ENCODE results near the gene ATG9B. TPM values are rescaled to one million over a fixed set of nuclear protein-coding genes. Genes with fewer than 3 reads are reported as not detected.

The ATG9B gene
- total and polyA plus RNA-seq, 2 donors (not counting 3 experiments of a cell fraction or from before 2014, with no cell fraction given), result 0.04 TPM; not detected in 1

DNA sequence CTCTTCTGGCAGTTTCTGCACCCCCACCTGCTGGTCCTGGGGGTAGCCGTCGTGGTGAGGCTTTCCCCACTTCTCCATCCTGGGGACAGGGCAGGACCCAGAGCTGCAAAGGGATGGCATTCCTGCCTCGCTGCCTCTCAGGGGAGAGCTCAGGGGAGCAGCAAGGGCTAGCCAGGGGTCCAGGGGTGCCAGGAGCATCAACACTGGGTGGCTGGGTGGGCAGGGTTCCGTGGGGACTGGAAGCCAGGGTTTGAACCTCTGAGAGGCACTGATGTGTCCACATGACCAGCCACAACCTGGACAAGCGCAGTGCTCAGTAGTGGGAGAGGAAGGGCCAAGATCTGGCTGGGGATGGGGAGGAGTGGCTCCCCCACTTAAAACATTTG, 9.6 kb upstream of the ATG9B start:
- no peaks in the 10 kb centered on the region for H3K79me2 ChIP-seq (ENCODE audit: control insufficient read depth, insufficient read depth, low read length)
- no peak overlapping the region for H3K4me2 ChIP-seq (ENCODE audit: insufficient read depth, low read length)
- no peak for DNase-seq (ENCODE audit: low read depth, low spot score)
- no peak overlapping the region for H3K9ac ChIP-seq (replicated peaks; ENCODE audit: extremely low read depth, insufficient read depth, low read length)
- no peak for FAIRE-seq
- no peak overlapping the region for H3K4me3 ChIP-seq (replicated peaks in 1 of 3; ENCODE audit: insufficient read depth in 1 of 3, low read depth in 1 of 3, low read length in 3 of 3)
- H2AFZ ChIP-seq (ENCODE audit: low read depth, low read length), result no peak overlapping the region
- H3K9me1 ChIP-seq (replicated peaks; ENCODE audit: control insufficient read depth, extremely low read depth, insufficient read depth, low read length), result no peaks in the 10 kb centered on the region
- dilution Hi-C loops (cut with MboI; ENCODE audit: extremely low pct_ligation_motif_present, low sequenced_read_pairs), result no loop called here
- H3K4me1 ChIP-seq (ENCODE audit: control insufficient read depth, extremely low read depth, insufficient read depth, low read length), result peaks cover 13% of the 10 kb centered on the region
- ChIA-PET POLR2A (no interaction called here), CTCF (interaction anchor here (1.7 kb wide), 1 partner anchor 90 kb away, joined by 5 read pairs; no protein-coding TSS in a partner anchor)
- no TSS peak for BruUV-seq (replicated peaks)
- no peaks in the 10 kb centered on the region for H3K9me3 ChIP-seq (replicated peaks; ENCODE audit: control insufficient read depth, insufficient read depth, low read length)
- no peaks in the 10 kb centered on the region for H4K20me1 ChIP-seq (replicated peaks; ENCODE audit: control insufficient read depth, extremely low read depth, insufficient read depth, low read length)
- H3K36me3 ChIP-seq (ENCODE audit: control insufficient read depth in 2 of 2, extremely low read depth in 1 of 2, insufficient read depth in 2 of 2, low read length in 2 of 2), result peaks cover 0 to 17% of the 10 kb centered on the region in 2 experiments
- no peaks in the 10 kb centered on the region for H3K27me3 ChIP-seq (ENCODE audit: control insufficient read depth in 2 of 2, insufficient read depth in 2 of 2, low read length in 2 of 2)
- no peak overlapping the region for H3K27ac ChIP-seq (ENCODE audit: insufficient read depth, low read depth, low read length)
- intact Hi-C loops (cut with micrococcal nuclease), result no loop called here
- no peak for TF ChIP-seq GATA2 (IDR thresholded peaks at IDR 0.05; ENCODE audit: insufficient read depth, insufficient read length, low read depth, low read length)
- TF ChIP-seq, protein P1, sequence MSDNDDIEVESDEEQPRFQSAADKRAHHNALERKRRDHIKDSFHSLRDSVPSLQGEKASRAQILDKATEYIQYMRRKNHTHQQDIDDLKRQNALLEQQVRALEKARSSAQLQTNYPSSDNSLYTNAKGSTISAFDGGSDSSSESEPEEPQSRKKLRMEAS (IDR thresholded peaks at IDR 0.05; ENCODE audit: insufficient read depth, insufficient read length), result no peak
- TF ChIP-seq, protein P2, sequence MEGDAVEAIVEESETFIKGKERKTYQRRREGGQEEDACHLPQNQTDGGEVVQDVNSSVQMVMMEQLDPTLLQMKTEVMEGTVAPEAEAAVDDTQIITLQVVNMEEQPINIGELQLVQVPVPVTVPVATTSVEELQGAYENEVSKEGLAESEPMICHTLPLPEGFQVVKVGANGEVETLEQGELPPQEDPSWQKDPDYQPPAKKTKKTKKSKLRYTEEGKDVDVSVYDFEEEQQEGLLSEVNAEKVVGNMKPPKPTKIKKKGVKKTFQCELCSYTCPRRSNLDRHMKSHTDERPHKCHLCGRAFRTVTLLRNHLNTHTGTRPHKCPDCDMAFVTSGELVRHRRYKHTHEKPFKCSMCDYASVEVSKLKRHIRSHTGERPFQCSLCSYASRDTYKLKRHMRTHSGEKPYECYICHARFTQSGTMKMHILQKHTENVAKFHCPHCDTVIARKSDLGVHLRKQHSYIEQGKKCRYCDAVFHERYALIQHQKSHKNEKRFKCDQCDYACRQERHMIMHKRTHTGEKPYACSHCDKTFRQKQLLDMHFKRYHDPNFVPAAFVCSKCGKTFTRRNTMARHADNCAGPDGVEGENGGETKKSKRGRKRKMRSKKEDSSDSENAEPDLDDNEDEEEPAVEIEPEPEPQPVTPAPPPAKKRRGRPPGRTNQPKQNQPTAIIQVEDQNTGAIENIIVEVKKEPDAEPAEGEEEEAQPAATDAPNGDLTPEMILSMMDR (IDR thresholded peaks at IDR 0.05; ENCODE audit: extremely low read depth in 1 of 2, insufficient read depth in 1 of 2, low read depth in 1 of 2, low read length in 2 of 2), result no peak
- no peak for TF ChIP-seq POLR2A (IDR thresholded peaks at IDR 0.05; ENCODE audit: low read depth, low read length)
- TF ChIP-seq FOS (IDR thresholded peaks at IDR 0.05; ENCODE audit: borderline replicate concordance, insufficient read depth, low read length), result no peak
- TF ChIP-seq POLR2AphosphoS5 (IDR thresholded peaks at IDR 0.05; ENCODE audit: insufficient read depth, low read depth, low read length), result no peak
- TF ChIP-seq JUN (IDR thresholded peaks at IDR 0.05; ENCODE audit: borderline replicate concordance, insufficient read depth, insufficient read length, low read depth), result no peak
- TF ChIP-seq EZH2 (IDR thresholded peaks at IDR 0.05; ENCODE audit: borderline replicate concordance, low read depth, low read length, severe bottlenecking), result no peak
- no peak for TF ChIP-seq MYC (IDR thresholded peaks at IDR 0.05; ENCODE audit: low read depth, low read length)
